Uterus (tissue), 2 donors: ENCODE data around the gene TMIGD2.

Experiments
- CTCF ChIP-seq, 4 experiments: fragments of 200-600 bp in 2 of 4; fragments of 450-650 bp in 2 of 4; sonication (generic) in 2 of 4; IDR thresholded peaks; one replicate each; pipeline ENCODE4 v1.5.1; 2016 to 2019; ENCODE audit warnings: antibody characterized with exemption in 4 of 4, mild to moderate bottlenecking in 2 of 4, moderate library complexity in 1 of 4
- POLR2A ChIP-seq, 2 donors: fragments of 450-650 bp; IDR thresholded peaks; one replicate each; pipeline ENCODE4 v1.6.1; 2016; ENCODE audit warnings: antibody characterized with exemption in 2 of 2, mild to moderate bottlenecking in 1 of 2, moderate library complexity in 1 of 2

GRCh38 chr19:4346020-4346383, 43.8 kb upstream of the TMIGD2 start:
- TF ChIP-seq POLR2A (IDR thresholded peaks at IDR 0.05) (no peak), CTCF (IDR thresholded peaks at IDR 0.05) (no peak)
